A549 treated with ZK216348 at 1 μM for 4 hours (cell line): Measurements from ENCODE around the gene LRRFIP2. TPM values are rescaled to one million over a fixed set of nuclear protein-coding genes. Genes with fewer than 3 reads are reported as not detected.

Experiments
- total RNA-seq: library from RNA; stranded (reverse); fragments of 200-300 nt; extraction: Qiagen RNA extraction; gene quantifications from 5 replicates; pipeline ENCODE4 v1.2.3, GENCODE V29; 2022; ENCODE audit warnings: low read depth

The LRRFIP2 gene
- total RNA-seq = 48.6 to 74.0 TPM (median 57.6 TPM) in 5 replicates

GRCh38 chr3:37174532-37175126 is at the start of gene LRRFIP2:
Gene LRRFIP2 (minus strand): TSS chr3:37174582. CDS start chr3:37148983, 25,599 bp downstream.

Other genes starting within 250 kb of the LRRFIP2 start
- gene TRANK1, start 229.5 kb downstream of the LRRFIP2 start, total RNA-seq = 1.00 to 1.8 TPM (median 1.5 TPM) in 5 replicates
- gene EPM2AIP1, start 181.5 kb downstream of the LRRFIP2 start, total RNA-seq = 3.4 to 7.5 TPM (median 6.7 TPM) in 5 replicates
- 29.6 to 57.4 TPM (median 32.5 TPM) in 5 replicates for gene MLH1, start 181.1 kb downstream of the LRRFIP2 start, total RNA-seq
- gene GOLGA4, start 68.7 kb upstream of the LRRFIP2 start, total RNA-seq = 22.7 to 36.5 TPM (median 31.2 TPM) in 5 replicates